NK-92 treated with Interleukin-12 subunit alpha and Interleukin-12 subunit beta, amount 100 ng/mL, for 24 hours (cell line): ENCODE data around the gene ITIH5.
"Not testable (repeated sequence)": the region's sequence is repeated elsewhere in the genome, so short reads cannot be mapped to it uniquely, and the experiment has no call there.

ENCODE experiments used
- DNase-seq: peaks from one replicate; lab custom pipeline; 2025; lab: John Stamatoyannopoulos, UW

Gene ITIH5

GRCh38 chr10:7666253-7667023, at the start of gene ITIH5:
Gene ITIH5, minus strand, starts transcription at chr10:7666966. Its CDS starts 74 bp downstream, at chr10:7666892.
- DNase-seq, result no peak

- DNase-seq, result no peak
Measured at GRCh38 chr10:7715515-7715914, 48.7 kb upstream of the ITIH5 start.

- not testable (repeated sequence) for DNase-seq
Measured at GRCh38 chr10:7711075-7711474, 44.3 kb upstream of the ITIH5 start.

GRCh38 chr10:7710446-7710845, 43.7 kb upstream of the ITIH5 start:
- DNase-seq, result no peak

- DNase-seq, result no peak
Measured at GRCh38 chr10:7708832-7709231, 42.1 kb upstream of the ITIH5 start.

- DNase-seq, result no peak
Measured at GRCh38 chr10:7707858-7708622, 41.3 kb upstream of the ITIH5 start.

- DNase-seq, result no peak
Measured at GRCh38 chr10:7707102-7707501, 40.3 kb upstream of the ITIH5 start.

GRCh38 chr10:7706534-7707073, 39.8 kb upstream of the ITIH5 start:
- no peak for DNase-seq

- DNase-seq, result no peak
Measured at GRCh38 chr10:7705341-7705740, 38.6 kb upstream of the ITIH5 start.

GRCh38 chr10:7704071-7705016, 37.6 kb upstream of the ITIH5 start:
- no peak for DNase-seq

GRCh38 chr10:7703140-7703539, 36.4 kb upstream of the ITIH5 start, which contains the start of gene ITIH2:
Gene ITIH2, plus strand, starts transcription at chr10:7703316. Its CDS starts 119 bp downstream, at chr10:7703435.
- no peak for DNase-seq

- no peak for DNase-seq
Measured at GRCh38 chr10:7702288-7702812, 35.6 kb upstream of the ITIH5 start.

GRCh38 chr10:7701158-7701742, 34.5 kb upstream of the ITIH5 start:
- no peak for DNase-seq

- DNase-seq, result no peak
Measured at GRCh38 chr10:7700577-7701125, 33.9 kb upstream of the ITIH5 start.

- no peak for DNase-seq
Measured at GRCh38 chr10:7697426-7697825, 30.7 kb upstream of the ITIH5 start.

GRCh38 chr10:7696545-7696944, 29.8 kb upstream of the ITIH5 start:
- no peak for DNase-seq

GRCh38 chr10:7693194-7693593, 26.4 kb upstream of the ITIH5 start:
- not testable (repeated sequence) for DNase-seq

GRCh38 chr10:7692368-7692767, 25.6 kb upstream of the ITIH5 start:
- DNase-seq, result not testable (repeated sequence)

- DNase-seq, result not testable (repeated sequence)
Measured at GRCh38 chr10:7690885-7691597, 24.3 kb upstream of the ITIH5 start.

- no peak for DNase-seq
Measured at GRCh38 chr10:7689591-7689990, 22.8 kb upstream of the ITIH5 start.
